Mesothelial cell of epicardium (in vitro differentiated cells): Measurements from ENCODE around the gene ASAP2. TPM values are rescaled to one million over a fixed set of nuclear protein-coding genes. Genes with fewer than 3 reads are reported as not detected.
"Not testable (repeated sequence)": the region's sequence is repeated elsewhere in the genome, so short reads cannot be mapped to it uniquely, and the experiment has no call there.

ENCODE experiments used
- DNase-seq, 2 experiments: peaks; one replicate each; pipeline ENCODE4 v3.0.0; 2021; ENCODE audit warnings: low spot score in 2 of 2; ENCODE audit not compliant: unreplicated experiment in 2 of 2
- H3K27ac Mint-ChIP-seq: 2 replicates; pipeline ENCODE4 v1.8.0; 2021; ENCODE audit warnings: mixed read lengths
- H3K27me3 Mint-ChIP-seq: 2 replicates; pipeline ENCODE4 v1.8.0; 2021; ENCODE audit warnings: low read depth, mixed read lengths
- H3K36me3 Mint-ChIP-seq: 2 replicates; pipeline ENCODE4 v1.8.0; 2021; ENCODE audit warnings: mixed read lengths
- H3K4me1 Mint-ChIP-seq: 2 replicates; pipeline ENCODE4 v1.8.0; 2021; ENCODE audit warnings: mixed read lengths
- H3K4me3 Mint-ChIP-seq: 2 replicates; pipeline ENCODE4 v1.8.0; 2021; ENCODE audit warnings: mild to moderate bottlenecking, moderate library complexity, mixed read lengths
- H3K9me3 Mint-ChIP-seq: 2 replicates; pipeline ENCODE4 v1.8.0; 2021; ENCODE audit warnings: mixed read lengths
- total RNA-seq: library from RNA; stranded (reverse); gene quantifications from 3 replicates; pipeline ENCODE4 v1.2.1, GENCODE V29; 2021
- TF ChIP-seq, protein P1 (sequence below): fragments of 200-600 bp; sonication (generic); IDR thresholded peaks from one replicate; pipeline ENCODE4 v1.5.0; 2021; ENCODE audit warnings: antibody characterized with exemption; ENCODE audit not compliant: unreplicated experiment

The ASAP2 gene
- total RNA-seq, 1 donor from 2014 or later = 25.8 TPM

DNA sequence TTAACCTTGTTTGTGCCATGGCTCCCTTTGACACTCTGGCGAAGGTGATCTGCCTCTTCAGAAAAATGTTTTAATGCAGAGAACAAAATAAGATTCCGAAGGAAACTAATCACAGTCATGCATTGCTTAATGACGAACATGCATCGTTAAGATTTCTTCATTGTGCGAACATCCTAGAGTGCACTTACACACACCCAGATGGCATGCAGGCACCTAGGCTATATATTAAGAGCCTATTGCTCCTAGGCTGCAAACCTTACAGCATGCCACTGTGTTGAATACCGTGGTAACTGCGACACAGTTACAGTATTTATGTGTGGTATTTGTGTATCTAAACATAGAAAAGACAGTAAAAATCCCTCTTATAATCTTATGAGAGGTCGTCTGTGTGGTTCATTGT is 8.3 kb downstream of the ASAP2 start:
- no peak for DNase-seq
- Mint-ChIP-seq H3K36me3 (peaks cover 9% of the 10 kb centered on the region), H3K9me3 (no peaks in the 10 kb centered on the region), H3K27ac (no peak overlapping the region), H3K27me3 (no peaks in the 10 kb centered on the region), H3K4me1 (peaks cover 3% of the 10 kb centered on the region), H3K4me3 (no peak overlapping the region)
- TF ChIP-seq, protein P1, sequence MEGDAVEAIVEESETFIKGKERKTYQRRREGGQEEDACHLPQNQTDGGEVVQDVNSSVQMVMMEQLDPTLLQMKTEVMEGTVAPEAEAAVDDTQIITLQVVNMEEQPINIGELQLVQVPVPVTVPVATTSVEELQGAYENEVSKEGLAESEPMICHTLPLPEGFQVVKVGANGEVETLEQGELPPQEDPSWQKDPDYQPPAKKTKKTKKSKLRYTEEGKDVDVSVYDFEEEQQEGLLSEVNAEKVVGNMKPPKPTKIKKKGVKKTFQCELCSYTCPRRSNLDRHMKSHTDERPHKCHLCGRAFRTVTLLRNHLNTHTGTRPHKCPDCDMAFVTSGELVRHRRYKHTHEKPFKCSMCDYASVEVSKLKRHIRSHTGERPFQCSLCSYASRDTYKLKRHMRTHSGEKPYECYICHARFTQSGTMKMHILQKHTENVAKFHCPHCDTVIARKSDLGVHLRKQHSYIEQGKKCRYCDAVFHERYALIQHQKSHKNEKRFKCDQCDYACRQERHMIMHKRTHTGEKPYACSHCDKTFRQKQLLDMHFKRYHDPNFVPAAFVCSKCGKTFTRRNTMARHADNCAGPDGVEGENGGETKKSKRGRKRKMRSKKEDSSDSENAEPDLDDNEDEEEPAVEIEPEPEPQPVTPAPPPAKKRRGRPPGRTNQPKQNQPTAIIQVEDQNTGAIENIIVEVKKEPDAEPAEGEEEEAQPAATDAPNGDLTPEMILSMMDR = no peak

DNA sequence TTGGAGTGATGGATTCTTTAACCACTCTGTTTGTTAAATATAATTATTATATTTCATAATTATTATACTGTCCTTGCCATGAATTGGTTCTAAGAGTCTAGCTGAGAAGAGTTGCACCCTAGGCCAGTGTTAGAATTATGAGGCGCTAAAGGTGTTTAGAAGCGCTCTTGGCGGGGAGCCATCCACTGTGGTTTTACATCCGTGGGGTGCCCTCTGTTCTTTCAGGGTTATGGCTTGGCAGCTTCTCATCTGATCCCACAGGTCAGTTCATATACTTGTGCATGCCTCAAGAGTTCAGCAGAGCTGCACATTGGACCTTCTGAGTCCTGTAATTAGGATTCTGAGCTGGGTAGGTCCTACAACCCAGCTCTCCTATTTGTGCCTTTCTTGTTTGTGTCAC is 9.1 kb downstream of the ASAP2 start:
- H3K27me3 Mint-ChIP-seq = no peaks in the 10 kb centered on the region
- no peak overlapping the region for H3K27ac Mint-ChIP-seq
- H3K9me3 Mint-ChIP-seq = peaks cover 6% of the 10 kb centered on the region
- peaks cover 8% of the 10 kb centered on the region for H3K36me3 Mint-ChIP-seq
- TF ChIP-seq, protein P1 = no peak
- H3K4me1 Mint-ChIP-seq = peaks cover 3% of the 10 kb centered on the region
- DNase-seq = no peak
- no peak overlapping the region for H3K4me3 Mint-ChIP-seq

DNA sequence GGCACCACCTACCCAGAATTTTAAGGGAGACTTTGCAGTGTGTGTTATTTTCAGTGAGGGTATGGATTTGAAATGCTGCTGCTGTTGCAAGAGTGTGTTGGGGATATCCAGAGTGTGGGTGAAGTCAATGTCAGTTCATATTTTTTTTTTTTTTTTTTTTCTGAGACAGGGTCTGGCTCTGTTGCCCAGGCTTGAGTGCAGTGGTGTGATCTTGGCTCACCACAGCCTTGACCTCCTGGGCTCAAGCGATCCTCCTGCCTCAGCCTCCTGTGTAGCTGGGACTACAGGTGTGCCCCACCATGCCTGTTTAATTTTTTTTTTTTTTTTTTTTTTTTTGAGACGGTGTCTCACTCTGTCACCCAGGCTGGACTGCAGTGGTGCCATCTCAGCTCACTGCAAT is 9.5 kb downstream of the ASAP2 start:
- not testable (repeated sequence) for H3K4me3 Mint-ChIP-seq, H3K9me3 Mint-ChIP-seq, H3K4me1 Mint-ChIP-seq, DNase-seq, H3K27me3 Mint-ChIP-seq, H3K27ac Mint-ChIP-seq
- H3K36me3 Mint-ChIP-seq = peaks cover 11% of the 10 kb centered on the region

DNA sequence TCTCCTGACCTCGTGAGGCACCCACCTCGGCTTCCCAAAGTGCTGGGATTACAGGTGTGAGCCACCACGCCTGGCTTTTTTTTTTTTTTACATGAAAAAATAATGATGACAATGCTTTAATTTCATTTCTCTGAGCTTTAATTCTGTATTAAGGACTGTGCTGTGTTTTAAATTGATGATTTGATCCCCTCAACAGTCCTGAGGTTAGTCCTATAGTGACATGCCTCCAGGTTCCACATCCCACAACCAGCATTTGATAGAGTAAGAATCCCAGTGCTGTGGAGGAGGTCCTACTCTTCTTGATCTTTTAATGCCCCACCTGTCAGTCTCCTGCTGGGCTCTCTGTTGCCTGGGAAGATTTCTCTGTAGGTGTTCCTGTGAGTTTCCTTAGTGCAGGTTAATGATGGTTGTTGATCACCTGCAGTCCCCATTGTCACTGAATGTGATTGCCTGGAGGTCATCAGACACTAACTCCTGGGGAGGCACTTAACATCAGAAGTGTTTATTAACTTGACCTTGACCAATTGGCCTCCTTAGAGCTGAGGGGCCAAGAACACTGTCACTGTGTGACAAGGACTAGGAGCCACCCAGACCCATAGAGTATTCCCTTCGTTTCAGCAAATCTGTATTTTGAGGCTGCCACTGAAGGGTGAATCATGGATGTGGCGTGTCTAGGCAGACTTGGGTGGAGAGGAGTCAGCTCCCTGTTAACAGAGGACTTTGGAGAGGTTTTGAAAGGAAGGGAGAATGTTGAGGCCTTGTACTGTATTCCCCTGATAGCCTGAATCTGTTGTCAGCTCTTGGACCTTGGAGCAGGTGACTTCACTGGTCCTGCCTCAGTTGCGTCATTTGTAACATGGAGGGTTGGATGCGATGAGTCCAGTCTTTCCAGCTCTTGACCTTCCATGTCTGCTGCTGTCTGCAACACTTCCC is 11.5 kb downstream of the ASAP2 start:
- Mint-ChIP-seq H3K4me3 (no peak overlapping the region), H3K27ac (no peak overlapping the region), H3K9me3 (peaks cover 9% of the 10 kb centered on the region), H3K36me3 (peaks cover 11% of the 10 kb centered on the region), H3K27me3 (no peaks in the 10 kb centered on the region), H3K4me1 (peaks cover 5% of the 10 kb centered on the region)
- TF ChIP-seq, protein P1 = no peak
- DNase-seq = no peak

DNA sequence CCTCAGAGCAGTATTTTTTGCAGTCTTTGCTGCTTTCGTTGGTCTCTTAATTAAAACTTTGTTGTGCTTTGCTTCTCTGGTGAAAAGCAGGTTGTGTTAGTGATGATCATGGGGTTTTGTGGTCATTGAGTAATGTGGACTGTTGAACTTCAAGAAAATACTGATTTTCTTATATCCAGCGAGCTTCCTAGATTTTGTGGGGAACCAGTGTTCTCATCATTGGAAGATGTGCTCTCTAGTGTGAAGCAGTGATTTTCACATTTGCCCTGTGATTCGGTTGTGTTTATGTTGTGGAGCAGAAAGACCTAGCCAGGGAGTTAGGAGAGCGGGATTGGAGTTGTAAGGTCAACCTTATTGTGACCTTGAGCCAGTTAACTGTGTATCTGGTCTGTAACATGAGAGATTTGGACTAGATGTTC is 12.4 kb downstream of the ASAP2 start:
- H3K36me3 Mint-ChIP-seq = peaks cover 11% of the 10 kb centered on the region
- H3K27ac Mint-ChIP-seq = no peak overlapping the region
- H3K27me3 Mint-ChIP-seq = no peaks in the 10 kb centered on the region
- peaks cover 9% of the 10 kb centered on the region for H3K9me3 Mint-ChIP-seq
- H3K4me3 Mint-ChIP-seq = no peak overlapping the region
- H3K4me1 Mint-ChIP-seq = peaks cover 6% of the 10 kb centered on the region
- DNase-seq = no peak
- TF ChIP-seq, protein P1 = no peak

DNA sequence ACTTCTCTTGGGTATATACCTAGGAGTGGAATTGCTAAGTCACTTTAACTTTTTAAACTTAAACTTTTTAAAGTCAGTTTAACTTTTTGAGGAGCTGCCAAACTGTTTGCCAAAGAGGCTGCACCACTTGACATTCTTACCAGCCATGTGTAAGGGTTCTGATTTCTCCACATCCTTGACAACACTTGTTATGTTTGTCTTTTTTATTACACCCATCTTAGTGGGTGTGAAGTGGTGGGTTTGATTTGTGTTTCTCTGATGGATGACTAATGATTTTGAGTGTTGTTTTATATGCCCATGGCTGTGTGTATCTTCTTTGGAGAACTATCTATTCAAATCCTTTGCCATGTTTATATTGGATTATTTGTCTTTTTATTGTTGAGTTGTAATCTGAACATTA is 13.6 kb downstream of the ASAP2 start:
- H3K4me3 Mint-ChIP-seq = no peak overlapping the region
- peaks cover 11% of the 10 kb centered on the region for H3K36me3 Mint-ChIP-seq
- no peaks in the 10 kb centered on the region for H3K27me3 Mint-ChIP-seq
- peaks cover 6% of the 10 kb centered on the region for H3K4me1 Mint-ChIP-seq
- no peak overlapping the region for H3K27ac Mint-ChIP-seq
- TF ChIP-seq, protein P1 = no peak
- DNase-seq = no peak
- H3K9me3 Mint-ChIP-seq = peaks cover 9% of the 10 kb centered on the region
